SIG-M5 treated with dmso at 0.1 percent for 504 hours (cell line): ENCODE measurements around the gene SLC44A3.
A peak's percentile ranks its signal among the peaks of the same experiment; 100 is the strongest.
"Not testable (repeated sequence)": the region's sequence is repeated elsewhere in the genome, so short reads cannot be mapped to it uniquely, and the experiment has no call there.

Experiments
- DNase-seq: peaks from one replicate; lab custom pipeline; 2025; ENCODE audit not compliant: unreplicated experiment; lab: John Stamatoyannopoulos, UW

SLC44A3 gene

GRCh38 chr1:94832931-94833585 lies 12.9 kb downstream of the SLC44A3 start:
- no peak for DNase-seq

- DNase-seq = no peak
Measured at GRCh38 chr1:94836891-94837290, 16.7 kb downstream of the SLC44A3 start.

- not testable (repeated sequence) for DNase-seq
Measured at GRCh38 chr1:94840381-94840780, 20.2 kb downstream of the SLC44A3 start.

- DNase-seq = no peak
Measured at GRCh38 chr1:94840808-94841207, 20.7 kb downstream of the SLC44A3 start.

- no peak for DNase-seq
Measured at GRCh38 chr1:94843430-94843829, 23.3 kb downstream of the SLC44A3 start.

GRCh38 chr1:94843846-94844245 lies 23.7 kb downstream of the SLC44A3 start:
- DNase-seq = no peak

- no peak for DNase-seq
Measured at GRCh38 chr1:94846308-94846707, 26.2 kb downstream of the SLC44A3 start.

GRCh38 chr1:94851571-94851970 lies 31.4 kb downstream of the SLC44A3 start:
- no peak for DNase-seq

GRCh38 chr1:94852788-94853187 lies 32.6 kb downstream of the SLC44A3 start:
- DNase-seq = no peak

- DNase-seq = peak; percentile 84
Measured at GRCh38 chr1:94854458-94855306, 34.5 kb downstream of the SLC44A3 start.

- no peak for DNase-seq
Measured at GRCh38 chr1:94855307-94855700, 35.1 kb downstream of the SLC44A3 start.

- no peak for DNase-seq
Measured at GRCh38 chr1:94856004-94856403, 35.8 kb downstream of the SLC44A3 start.

- DNase-seq = no peak
Measured at GRCh38 chr1:94856868-94857267, 36.7 kb downstream of the SLC44A3 start.

GRCh38 chr1:94858276-94858675 lies 38.1 kb downstream of the SLC44A3 start:
- DNase-seq = no peak

GRCh38 chr1:94859174-94859573 lies 39.0 kb downstream of the SLC44A3 start:
- no peak for DNase-seq

GRCh38 chr1:94862718-94863117 lies 42.6 kb downstream of the SLC44A3 start:
- no peak for DNase-seq

- DNase-seq = no peak
Measured at GRCh38 chr1:94863297-94863911, 43.2 kb downstream of the SLC44A3 start.

- no peak for DNase-seq
Measured at GRCh38 chr1:94863919-94864318, 43.8 kb downstream of the SLC44A3 start.

GRCh38 chr1:94864821-94865220 lies 44.7 kb downstream of the SLC44A3 start:
- DNase-seq = no peak

- no peak for DNase-seq
Measured at GRCh38 chr1:94865360-94865759, 45.2 kb downstream of the SLC44A3 start.

GRCh38 chr1:94866164-94866807 lies 46.1 kb downstream of the SLC44A3 start:
- no peak for DNase-seq

- no peak for DNase-seq
Measured at GRCh38 chr1:94871031-94871430, 50.9 kb downstream of the SLC44A3 start.
